Endodermal cell (in vitro differentiated cells): ENCODE measurements around the gene PTPRT. TPM values are rescaled to one million over a fixed set of nuclear protein-coding genes. Genes with fewer than 3 reads are reported as not detected.

Experiments
- DNase-seq: peaks from one replicate; pipeline ENCODE4 v3.0.0-alpha.2; 2017
- H3K27ac ChIP-seq: 2 replicates; pipeline ENCODE4 v1.5.1; 2013; ENCODE audit warnings: mild to moderate bottlenecking, low read depth, low read length, moderate library complexity
- H3K27me3 ChIP-seq: 2 replicates; pipeline ENCODE4 v1.6.1; 2013; ENCODE audit warnings: mild to moderate bottlenecking, low read length, moderate library complexity; ENCODE audit not compliant: insufficient read depth, control insufficient read depth, poor library complexity, severe bottlenecking
- H3K36me3 ChIP-seq: 2 replicates; pipeline ENCODE4 v1.7.0; 2013; ENCODE audit warnings: mild to moderate bottlenecking, low read length, moderate library complexity; ENCODE audit not compliant: control insufficient read depth, insufficient read depth
- H3K4me1 ChIP-seq: one replicate; pipeline ENCODE4 v1.7.0; 2013; ENCODE audit warnings: low read length; ENCODE audit not compliant: control insufficient read depth, insufficient read depth
- H3K4me3 ChIP-seq: 2 replicates; pipeline ENCODE4 v1.5.1; 2013; ENCODE audit warnings: mild to moderate bottlenecking, low read length, moderate library complexity
- H3K9ac ChIP-seq: 2 replicates; pipeline ENCODE4 v1.6.1; 2013; ENCODE audit warnings: mild to moderate bottlenecking, low read length, moderate library complexity; ENCODE audit not compliant: poor library complexity, severe bottlenecking; ENCODE audit errors: extremely low read depth
- H3K9me3 ChIP-seq: 2 replicates; pipeline ENCODE4 v1.6.1; 2013; ENCODE audit warnings: mild to moderate bottlenecking, low read length, moderate library complexity; ENCODE audit not compliant: control insufficient read depth
- H3K27ac Mint-ChIP-seq: 2 replicates; pipeline ENCODE4 v1.8.0; 2020; ENCODE audit warnings: mixed read lengths
- H3K27me3 Mint-ChIP-seq: 2 replicates; pipeline ENCODE4 v1.8.0; 2021; ENCODE audit warnings: mild to moderate bottlenecking, mixed read lengths; ENCODE audit not compliant: insufficient read depth
- H3K36me3 Mint-ChIP-seq: 2 replicates; pipeline ENCODE4 v1.8.0; 2020; ENCODE audit warnings: low read depth, mixed read lengths
- H3K4me1 Mint-ChIP-seq: 2 replicates; pipeline ENCODE4 v1.8.0; 2020; ENCODE audit warnings: mixed read lengths
- H3K4me3 Mint-ChIP-seq: 2 replicates; pipeline ENCODE4 v1.8.0; 2020; ENCODE audit warnings: mild to moderate bottlenecking, moderate library complexity, mixed read lengths
- H3K9me3 Mint-ChIP-seq: 2 replicates; pipeline ENCODE4 v1.8.0; 2020; ENCODE audit warnings: mild to moderate bottlenecking, mixed read lengths
- WGBS, 2 experiments: methylation state at CpG; one replicate each; pipeline versions ENCODE4 v1.1.5 to v1.1.7; 2013; ENCODE audit warnings: missing lambda C conversion rate in 2 of 2, mixed read lengths in 1 of 2; ENCODE audit not compliant: insufficient coverage in 1 of 2, insufficient read length in 1 of 2; 5-methylcytosine and 5-hydroxymethylcytosine counted together
- total RNA-seq, 2 donors: library from RNA; stranded (reverse); fragmentation: NEBNext Ultra II Directional in 1 of 2; extraction: Animal tissue kit (Norgen Biotek cat#: 25700) in 1 of 2; gene quantifications; 2 replicates in 1 of 2; 3 replicates in 1 of 2; pipeline ENCODE4 v1.2.1, GENCODE V29; 2021
- TF ChIP-seq, protein P1 (sequence below): fragments of 200-600 bp; sonication (generic); conservative IDR thresholded peaks from 2 replicates; pipeline ENCODE4 v1.5.0; 2021; ENCODE audit warnings: antibody characterized with exemption, mild to moderate bottlenecking

Gene PTPRT
- total RNA-seq, 2 donors from 2014 or later: 2.3 to 2.7 TPM

DNA sequence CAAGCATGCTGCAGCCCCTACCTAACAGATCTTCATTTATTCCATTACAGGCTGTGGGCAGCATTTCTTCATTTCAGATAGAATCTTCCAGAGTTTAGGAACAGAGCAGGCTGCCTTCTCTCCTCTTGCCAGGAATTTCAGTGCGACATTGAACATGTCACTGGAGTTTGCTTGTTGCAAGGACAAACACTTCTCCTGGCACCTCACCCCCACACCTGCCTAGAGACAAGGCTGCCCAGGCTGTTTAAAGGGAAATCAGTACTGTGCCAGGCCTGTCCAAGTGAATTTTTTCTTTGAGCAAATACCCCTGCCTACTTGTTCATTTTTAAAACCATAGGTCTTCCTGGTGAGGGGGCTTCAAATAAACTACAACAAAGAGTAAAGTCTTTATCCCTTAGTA lies 594.1 kb downstream of the PTPRT start:
- DNase-seq: no peak
- H3K27me3 ChIP-seq: peaks cover 11% of the 10 kb centered on the region
- TF ChIP-seq, protein P1, sequence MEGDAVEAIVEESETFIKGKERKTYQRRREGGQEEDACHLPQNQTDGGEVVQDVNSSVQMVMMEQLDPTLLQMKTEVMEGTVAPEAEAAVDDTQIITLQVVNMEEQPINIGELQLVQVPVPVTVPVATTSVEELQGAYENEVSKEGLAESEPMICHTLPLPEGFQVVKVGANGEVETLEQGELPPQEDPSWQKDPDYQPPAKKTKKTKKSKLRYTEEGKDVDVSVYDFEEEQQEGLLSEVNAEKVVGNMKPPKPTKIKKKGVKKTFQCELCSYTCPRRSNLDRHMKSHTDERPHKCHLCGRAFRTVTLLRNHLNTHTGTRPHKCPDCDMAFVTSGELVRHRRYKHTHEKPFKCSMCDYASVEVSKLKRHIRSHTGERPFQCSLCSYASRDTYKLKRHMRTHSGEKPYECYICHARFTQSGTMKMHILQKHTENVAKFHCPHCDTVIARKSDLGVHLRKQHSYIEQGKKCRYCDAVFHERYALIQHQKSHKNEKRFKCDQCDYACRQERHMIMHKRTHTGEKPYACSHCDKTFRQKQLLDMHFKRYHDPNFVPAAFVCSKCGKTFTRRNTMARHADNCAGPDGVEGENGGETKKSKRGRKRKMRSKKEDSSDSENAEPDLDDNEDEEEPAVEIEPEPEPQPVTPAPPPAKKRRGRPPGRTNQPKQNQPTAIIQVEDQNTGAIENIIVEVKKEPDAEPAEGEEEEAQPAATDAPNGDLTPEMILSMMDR: no peak
- no peaks in the 10 kb centered on the region for H3K9me3 ChIP-seq
- 90 to 100% methylated on average over 1 of the region's 1 CpG for WGBS, 2 experiments
- H3K36me3 Mint-ChIP-seq: no peaks in the 10 kb centered on the region
- no peak overlapping the region for H3K4me3 ChIP-seq
- no peaks in the 10 kb centered on the region for H3K36me3 ChIP-seq
- H3K9me3 Mint-ChIP-seq: no peaks in the 10 kb centered on the region
- no peak overlapping the region for H3K9ac ChIP-seq
- H3K27ac ChIP-seq: no peak overlapping the region
- peaks cover 33% of the 10 kb centered on the region for H3K27me3 Mint-ChIP-seq
- no peak overlapping the region for H3K4me3 Mint-ChIP-seq
- peaks cover 2% of the 10 kb centered on the region for H3K4me1 ChIP-seq
- peaks cover 7% of the 10 kb centered on the region for H3K4me1 Mint-ChIP-seq
- H3K27ac Mint-ChIP-seq: no peak overlapping the region

DNA sequence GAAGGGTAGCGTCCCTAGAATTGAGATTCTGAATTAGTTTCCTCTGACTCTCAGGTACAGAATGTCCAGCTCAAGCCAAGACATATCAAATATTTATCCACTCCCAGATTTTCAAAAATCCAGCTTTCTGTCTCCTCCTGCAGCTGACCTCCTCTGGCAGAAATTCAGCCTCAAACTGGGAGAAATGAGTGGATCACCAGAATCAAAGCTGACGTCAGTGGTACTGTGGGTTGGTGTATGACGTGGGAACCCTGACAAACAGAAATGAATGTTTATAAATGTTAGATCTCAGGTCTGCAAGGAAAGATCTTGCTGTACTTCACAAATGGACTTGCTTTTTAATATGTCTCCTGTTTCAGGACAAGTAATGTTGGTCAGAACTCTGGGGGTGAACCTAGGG lies 595.0 kb downstream of the PTPRT start:
- no peaks in the 10 kb centered on the region for H3K36me3 Mint-ChIP-seq
- Histone ChIP-seq H3K9me3 (no peaks in the 10 kb centered on the region), H3K9ac (no peak overlapping the region), H3K4me1 (peaks cover 2% of the 10 kb centered on the region), H3K27ac (no peak overlapping the region), H3K27me3 (peaks cover 11% of the 10 kb centered on the region), H3K36me3 (no peaks in the 10 kb centered on the region), H3K4me3 (no peak overlapping the region)
- H3K27ac Mint-ChIP-seq: no peak overlapping the region
- H3K9me3 Mint-ChIP-seq: no peaks in the 10 kb centered on the region
- 92 to 95% methylated on average over 2 to 3 of the region's 3 CpGs for WGBS, 2 experiments
- DNase-seq: peak; percentile 1
- no peak overlapping the region for H3K4me3 Mint-ChIP-seq
- H3K4me1 Mint-ChIP-seq: peaks cover 7% of the 10 kb centered on the region
- TF ChIP-seq, protein P1: no peak
- H3K27me3 Mint-ChIP-seq: peaks cover 33% of the 10 kb centered on the region

DNA sequence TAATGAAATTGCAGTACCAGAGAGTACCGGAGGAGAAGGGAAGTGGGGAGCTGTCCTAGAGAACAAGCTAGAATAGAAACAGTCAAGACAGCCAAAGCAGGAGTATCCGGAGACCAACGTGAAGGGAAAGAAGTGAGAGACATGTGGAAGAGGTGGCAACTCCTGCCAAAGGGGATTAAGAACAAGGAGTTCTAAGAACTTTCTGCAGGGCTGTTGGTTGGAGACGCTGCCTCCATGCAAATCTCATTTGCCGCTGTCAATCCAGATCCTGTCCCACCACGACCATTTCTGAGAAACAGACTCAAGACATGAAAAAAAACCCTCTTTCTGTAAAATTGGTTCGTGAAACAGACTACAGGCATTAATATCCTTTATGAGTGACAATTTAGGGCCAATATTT lies 595.7 kb downstream of the PTPRT start:
- Histone ChIP-seq H3K4me3 (no peak overlapping the region), H3K36me3 (no peaks in the 10 kb centered on the region), H3K27ac (no peak overlapping the region), H3K27me3 (peaks cover 11% of the 10 kb centered on the region), H3K9me3 (no peaks in the 10 kb centered on the region), H3K9ac (no peak overlapping the region), H3K4me1 (peaks cover 2% of the 10 kb centered on the region)
- Mint-ChIP-seq H3K4me3 (no peak overlapping the region), H3K36me3 (no peaks in the 10 kb centered on the region), H3K27me3 (peaks cover 35% of the 10 kb centered on the region), H3K27ac (no peak overlapping the region), H3K9me3 (no peaks in the 10 kb centered on the region), H3K4me1 (peaks cover 7% of the 10 kb centered on the region)
- no peak for DNase-seq
- 82 to 88% methylated on average over 5 to 7 of the region's 7 CpGs for WGBS, 2 experiments
- TF ChIP-seq, protein P1: no peak
